ENCODE measurements around the gene SFXN5.
"Not testable (repeated sequence)": the region's sequence is repeated elsewhere in the genome, so short reads cannot be mapped to it uniquely, and the experiment has no call there.

The SFXN5 gene

DNA sequence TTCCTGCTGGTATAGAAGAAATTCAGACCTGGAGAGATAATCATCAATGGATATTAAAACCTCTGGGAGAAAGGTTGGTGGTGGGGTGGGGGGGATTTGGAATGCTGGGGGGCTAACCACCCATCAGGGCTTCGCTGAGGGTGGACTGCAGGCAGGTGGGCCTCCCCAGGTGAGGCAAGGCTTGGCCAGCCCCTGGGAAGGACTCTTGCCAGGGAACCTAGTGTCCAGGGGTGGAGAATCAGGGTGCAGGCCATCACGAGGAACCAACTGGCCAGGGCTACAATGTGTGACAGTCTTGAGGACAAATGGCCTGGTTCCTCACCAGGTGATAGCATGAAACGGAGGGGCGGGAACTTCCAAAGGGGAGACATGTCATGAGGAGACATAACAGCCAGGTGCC is 29.4 kb upstream of the SFXN5 start:
- DNase-seq, result no peak

DNA sequence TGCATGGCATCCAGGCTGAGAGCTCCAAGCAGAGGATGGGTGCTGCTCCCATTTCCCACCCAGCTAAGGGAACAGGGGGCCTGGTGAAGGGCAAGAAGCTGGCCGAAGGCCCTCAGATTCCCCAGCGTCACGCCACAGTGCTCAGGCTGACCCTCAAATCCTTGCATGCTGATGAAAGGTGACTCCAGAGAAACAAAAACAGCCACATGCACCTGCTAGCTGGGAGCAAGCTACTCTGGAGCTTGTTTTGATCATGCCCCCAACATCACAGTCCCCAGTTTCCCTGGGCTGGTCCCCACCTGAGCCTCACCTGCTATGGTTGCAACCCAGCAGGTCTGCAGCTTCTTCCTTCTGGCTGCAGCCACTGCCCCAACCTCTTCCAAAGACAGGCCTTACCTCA is 28.0 kb upstream of the SFXN5 start:
- DNase-seq, result no peak

DNA sequence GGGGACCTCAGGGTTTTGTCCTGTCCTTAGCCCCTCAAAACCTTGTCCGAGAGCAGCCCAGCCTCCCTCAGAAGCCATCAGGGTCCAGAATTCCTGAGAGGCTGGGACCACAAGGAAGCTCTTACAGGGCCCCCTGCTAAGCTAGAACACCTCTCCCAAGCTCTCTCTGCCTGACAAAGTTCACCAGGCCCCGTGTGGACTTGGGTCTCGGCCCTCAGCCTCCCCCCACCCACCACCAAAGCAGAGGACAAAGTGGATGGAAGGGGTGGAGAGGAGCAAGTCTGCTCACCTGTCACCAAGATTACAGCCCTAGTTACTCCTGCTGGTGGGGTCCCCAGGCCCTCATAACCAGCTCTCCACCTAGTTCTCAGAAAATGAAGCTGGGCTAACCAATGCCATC is 24.4 kb upstream of the SFXN5 start:
- no peak for DNase-seq

DNA sequence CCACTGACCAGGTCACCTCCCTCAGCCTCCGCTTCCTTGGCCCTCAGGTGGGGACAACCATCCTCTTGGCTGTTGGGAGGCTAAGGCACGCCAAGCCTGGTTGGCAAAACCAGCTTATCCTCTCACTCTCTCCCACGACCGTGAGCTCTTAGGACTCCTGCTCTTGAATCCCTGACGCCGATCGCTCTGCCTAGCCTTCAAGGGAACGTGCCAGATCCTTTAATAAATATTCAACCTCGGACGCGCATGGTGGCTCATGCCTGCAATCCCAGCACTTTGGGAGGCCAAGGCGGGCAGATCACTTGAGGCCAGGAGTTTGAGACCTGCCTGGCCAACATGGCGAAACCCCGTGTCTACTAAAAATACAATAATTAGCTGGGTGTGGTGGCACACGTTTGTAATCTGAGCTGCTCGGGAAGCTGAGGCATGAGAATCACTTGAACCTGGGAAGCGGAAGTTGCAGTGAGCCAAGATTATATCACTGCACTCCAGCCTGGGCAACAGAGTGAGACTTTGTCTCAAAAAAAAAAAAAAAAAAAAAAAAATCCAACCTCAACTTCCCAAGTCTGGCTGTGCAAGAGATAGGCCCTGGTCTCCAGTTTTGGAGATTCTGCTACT is 22.2 kb upstream of the SFXN5 start:
- DNase-seq, result not testable (repeated sequence)

DNA sequence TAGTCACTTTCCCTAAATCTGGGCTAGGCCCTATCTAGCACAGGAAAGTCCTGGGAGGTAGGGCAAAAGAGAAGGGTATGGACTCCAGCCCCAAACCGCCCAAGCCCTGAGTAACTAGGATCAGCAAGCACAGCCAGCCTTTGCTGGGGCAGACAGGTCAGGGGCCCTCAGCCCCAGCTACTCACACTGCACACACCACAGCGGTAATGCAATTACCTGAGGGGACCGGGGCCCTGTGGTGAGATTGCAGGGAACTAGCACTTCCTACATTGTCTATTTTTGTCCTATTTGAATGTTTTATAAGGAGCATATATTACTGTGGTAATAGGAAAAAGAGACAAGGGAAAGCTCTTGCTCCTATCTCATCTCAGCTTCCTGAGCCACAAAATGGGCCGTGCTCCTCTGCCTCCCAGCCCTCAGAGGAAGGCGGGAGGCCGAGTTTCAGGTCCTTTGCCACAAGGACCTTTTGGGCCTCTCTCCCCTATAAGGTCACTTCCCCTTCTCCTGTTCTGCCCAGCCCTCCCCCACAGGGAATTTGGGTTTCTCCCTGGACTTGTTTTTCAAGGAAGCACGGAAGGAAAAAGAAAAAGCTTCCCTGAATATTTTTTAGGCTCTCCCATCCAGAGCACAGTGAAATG is 20.8 kb upstream of the SFXN5 start:
- DNase-seq, result no peak

DNA sequence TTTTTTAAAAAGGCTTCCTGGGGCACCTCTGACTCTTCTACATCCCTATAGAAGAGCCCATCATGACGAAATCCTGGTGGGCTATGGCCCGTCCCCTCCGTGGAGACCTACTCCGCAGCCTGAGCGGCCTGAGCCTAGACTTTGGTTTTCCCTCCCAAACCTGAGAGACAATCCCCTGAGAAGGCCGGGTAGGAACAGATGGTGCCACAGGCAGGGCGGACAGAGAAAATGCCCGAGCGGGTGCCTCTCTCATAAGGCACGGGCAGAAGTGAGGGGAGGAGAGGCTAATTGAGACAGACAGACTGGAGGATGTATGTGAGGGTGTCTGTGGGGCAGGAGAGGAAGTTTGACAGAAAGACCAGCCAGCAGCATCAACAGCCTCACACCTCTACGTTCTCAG is 20.2 kb upstream of the SFXN5 start:
- DNase-seq, result no peak

DNA sequence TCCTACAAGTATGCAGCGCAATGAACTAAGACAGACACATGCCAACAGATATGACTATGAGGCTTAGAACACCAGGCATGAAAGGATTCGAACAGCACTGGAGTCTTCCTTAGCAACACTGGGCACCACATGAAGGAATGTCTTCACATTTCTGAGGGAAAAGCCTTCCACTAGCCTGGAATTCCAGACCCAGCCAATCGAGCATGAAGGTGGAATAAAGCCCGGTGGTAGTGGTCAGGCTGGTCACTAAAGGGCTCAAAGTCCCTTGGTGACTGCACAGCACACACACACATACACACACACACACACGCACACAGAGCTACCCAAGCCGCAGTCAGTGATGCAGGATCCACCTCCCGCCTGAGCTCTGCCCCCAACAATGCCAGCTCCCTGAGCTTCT is 19.7 kb upstream of the SFXN5 start:
- DNase-seq, result no peak

DNA sequence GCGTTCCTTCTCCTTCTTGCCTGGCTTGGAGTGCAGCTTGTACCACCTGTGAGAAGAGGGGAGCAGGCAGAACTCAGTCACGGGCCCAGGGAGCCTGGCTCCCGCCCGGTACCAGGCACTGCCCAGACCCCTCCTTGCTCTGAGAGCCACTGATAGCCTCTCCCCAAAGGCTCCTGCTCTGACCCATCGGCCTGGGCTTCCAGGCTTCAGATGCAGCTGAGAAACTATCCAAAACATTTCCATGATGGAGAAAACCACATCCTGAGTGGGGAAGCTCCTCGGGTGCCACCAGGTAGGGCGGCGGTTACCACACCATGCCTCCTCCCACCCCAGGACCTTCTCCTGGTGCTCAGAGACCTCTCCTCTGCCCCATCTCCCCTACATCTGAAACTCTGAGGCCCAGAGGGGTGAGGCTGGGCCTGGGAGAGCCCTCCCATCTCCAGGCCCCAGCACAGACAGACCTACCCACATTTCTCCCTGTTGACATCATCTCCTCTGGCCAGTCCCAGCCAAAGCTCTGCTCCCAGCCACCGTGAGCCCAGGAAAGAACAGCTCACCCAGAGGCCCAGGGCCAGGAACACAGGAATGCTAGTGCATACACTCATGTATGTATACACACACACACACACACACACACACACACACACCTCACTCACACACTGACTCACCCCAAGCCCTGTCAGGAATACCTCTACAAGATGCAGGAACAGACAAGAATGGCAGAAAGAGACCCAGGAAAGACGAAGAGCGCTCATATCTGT is 17.9 kb upstream of the SFXN5 start:
- DNase-seq, result no peak

DNA sequence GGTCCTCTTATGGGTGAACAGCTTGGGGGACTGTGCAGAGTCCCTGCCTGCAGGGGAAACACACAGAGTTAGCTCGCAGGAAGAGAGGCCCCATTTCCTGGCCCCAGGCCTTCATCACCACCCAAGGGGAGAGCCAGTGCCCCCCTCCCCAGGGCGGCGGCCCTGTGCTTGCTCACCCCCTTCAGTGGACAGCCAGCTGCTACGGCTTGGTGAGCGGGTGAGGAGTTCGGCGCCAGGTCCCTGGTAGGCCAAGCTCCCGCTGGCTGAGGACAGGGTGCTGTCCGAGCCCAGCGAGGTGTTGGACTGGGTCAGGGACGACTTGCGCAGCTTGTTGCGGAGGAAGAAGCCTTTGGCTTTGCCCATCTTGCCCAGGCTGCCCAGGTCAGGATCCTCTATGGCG is 17.2 kb upstream of the SFXN5 start:
- no peak for DNase-seq

DNA sequence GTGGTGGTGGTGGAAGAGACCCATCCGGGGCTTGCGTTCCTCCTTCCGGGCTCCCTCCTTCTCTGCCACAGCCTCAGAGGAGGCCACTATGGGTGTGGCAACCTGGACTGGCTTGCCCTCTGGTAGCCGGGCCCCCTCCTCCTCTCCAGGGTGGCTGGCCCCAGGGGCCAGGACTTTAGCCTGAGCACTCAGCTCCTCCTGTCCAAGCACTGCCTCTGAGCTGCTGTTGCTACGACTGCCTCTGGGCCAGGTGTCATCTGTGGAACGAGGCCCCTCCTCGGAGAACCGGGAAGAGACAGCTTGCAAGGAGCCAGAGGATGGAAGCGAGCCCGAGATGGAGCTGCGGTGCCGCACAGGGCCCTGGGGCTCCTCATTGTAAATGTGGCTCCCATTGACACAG is 16.7 kb upstream of the SFXN5 start:
- DNase-seq, result no peak

DNA sequence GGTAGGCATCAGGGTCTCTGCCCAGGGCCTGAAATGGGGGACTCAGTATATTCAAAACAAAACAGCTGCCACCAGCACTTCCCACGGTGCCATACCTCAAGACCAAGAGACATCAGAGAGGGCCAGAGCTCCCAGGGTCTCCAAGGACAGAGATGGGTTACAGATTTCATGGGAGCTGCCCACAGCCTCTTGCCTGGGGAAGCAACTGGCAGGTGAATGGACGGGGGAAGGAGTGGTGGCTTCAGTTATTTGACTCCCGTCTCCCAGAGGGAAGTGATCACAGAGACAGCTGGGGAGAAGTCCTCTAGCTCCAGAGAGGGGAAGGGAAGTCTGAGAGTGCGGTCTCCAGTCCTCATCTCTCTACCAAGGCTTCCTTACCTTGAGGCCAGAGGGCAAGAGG is 15.8 kb upstream of the SFXN5 start:
- no peak for DNase-seq

DNA sequence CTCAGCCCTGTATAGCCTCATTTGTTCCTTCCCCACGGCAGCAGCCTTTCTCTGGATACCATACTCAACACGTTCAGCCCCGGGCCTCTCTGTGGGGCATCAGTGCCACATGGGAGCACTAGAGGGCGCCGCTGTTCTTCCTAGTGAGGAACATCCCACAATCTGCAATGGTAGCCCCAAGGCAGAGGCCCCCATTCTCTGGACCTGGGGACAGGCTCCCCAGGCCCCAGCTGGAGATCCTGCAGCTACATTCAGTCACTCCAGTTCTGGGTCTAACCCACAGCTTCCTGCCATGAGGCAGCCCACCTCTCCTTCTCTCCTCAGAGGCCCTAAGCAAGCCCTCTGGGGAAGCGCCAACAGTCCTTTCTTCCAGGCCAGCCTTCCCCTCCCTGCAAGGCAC is 14.2 kb upstream of the SFXN5 start:
- peak; percentile 92 for DNase-seq

DNA sequence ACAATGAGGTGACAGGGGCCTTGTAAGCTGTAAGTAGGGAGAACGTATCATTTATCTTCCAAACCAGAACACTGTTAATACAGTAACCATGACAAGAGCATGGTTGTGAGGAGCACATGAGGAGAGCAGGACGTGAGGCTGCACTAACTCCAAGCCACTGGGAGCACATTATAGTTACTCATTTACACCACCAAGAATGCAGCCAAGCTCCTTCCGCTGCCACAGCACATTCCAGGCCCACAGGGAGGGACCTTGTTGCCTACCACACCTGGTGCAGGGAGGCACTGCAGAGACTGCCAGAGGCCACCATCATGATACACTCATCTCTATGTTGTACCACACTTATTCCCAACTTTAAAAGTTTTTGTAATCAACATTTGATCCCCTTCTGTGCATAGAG is 13.5 kb upstream of the SFXN5 start:
- no peak for DNase-seq

DNA sequence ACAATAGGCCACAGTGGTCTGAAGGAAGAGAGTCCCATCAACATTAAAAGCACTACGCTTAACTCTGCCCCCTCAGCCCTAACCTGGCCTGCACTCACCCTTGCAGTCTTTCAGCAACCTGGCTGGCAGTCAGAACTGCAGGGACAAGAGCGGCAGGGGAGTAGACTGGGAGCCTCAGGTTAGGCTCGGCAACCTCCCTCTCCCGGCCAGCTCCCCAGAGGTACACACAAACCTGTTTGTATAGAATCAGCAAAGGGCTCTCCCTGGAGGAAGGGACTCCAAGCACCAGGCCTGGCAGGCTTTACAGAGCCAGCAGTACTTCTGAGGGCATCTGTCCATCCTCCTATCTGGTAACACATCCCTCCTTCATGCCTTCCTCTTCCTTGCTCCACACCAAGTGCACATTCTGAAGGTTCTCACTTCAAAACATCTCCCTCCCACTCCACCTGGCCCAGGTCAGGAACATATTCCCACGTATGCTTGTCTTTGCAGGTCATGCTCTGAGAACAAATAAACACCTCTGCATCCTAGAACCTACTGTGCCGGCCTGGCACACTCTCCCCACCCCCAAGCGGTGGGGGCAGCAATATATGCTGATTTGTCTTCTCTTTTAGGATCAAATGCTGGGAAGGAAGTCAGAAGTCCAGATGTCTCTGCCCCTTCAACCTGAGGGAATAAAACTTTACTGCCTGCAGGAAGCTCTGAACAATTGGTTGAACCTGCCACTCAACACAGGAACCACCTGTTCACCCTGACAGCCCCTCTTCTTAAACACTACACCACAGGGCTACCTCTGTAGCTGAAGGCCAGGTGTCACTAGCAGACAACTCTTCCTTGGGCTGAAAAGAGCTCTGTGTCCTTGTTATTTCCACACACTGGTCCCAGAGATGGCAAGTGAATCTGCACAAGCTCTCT is 12.6 kb upstream of the SFXN5 start:
- DNase-seq, result no peak

DNA sequence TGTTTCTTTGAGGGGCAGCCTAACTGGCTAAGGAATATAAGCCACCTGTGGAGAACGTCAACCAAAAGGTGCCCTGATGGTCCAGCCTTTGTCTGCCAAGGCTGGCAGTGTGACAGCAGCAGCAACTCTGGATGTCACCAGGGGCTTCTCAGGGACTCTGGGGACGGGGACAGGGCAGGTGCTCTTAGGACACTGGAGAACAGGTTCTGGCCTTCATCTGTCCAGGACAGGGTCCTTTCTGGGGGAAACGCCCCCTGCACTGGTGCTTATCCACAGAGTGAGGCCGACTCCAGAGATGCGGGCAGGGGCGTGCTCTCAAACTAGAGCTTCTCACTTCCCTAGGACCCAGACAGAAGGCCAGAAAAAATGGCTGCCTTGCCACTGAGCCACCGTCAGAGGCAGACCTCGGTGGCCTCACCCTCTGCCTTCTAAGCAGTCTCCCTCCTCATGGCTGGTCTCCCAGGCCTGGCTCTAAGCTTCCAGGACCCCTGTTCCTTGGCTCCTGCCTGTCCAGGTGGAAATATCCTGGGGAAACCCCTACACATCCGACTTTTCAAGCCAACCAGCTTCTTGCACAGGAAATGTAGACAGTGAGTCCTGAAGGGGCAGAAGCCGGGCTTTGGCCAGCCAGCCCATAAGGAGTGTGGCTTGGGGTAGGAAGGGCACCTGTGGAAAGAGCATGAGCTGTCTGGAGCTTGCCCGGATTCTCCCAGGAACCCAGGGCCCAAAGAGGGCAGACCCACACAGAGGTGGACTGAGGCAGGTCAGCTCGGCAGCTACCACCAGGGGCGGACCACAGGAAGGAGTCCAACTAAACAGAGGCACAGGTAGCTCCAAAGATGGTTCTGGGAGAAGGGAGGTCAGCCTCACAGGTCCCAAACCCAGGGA is 11.3 kb upstream of the SFXN5 start:
- no peak for DNase-seq

DNA sequence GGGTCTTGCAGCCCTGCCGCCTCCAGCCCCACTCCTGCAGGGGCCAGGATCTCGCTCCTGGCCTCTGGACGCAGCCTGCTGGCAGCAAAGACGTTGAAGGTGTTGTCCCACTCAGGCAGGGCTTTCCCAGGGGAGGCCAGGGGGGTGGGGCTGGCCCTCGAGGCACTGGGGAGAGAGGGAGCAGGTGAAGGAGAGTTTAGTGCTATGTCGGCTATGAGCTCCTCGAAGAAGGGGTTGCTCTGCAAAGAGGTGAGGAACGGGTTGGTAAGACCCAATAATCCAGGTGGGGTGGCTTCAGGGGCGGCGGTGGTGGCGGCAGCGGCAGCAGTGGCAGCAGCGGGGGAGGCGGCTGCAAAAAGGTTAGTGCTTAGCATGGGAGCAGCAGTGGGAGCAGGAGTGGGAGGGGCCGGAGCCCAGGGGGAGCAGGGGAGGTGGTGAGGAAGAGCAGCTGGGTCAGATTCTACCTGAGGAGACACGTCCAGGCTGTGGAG is 9.7 kb upstream of the SFXN5 start:
- no peak for DNase-seq

DNA sequence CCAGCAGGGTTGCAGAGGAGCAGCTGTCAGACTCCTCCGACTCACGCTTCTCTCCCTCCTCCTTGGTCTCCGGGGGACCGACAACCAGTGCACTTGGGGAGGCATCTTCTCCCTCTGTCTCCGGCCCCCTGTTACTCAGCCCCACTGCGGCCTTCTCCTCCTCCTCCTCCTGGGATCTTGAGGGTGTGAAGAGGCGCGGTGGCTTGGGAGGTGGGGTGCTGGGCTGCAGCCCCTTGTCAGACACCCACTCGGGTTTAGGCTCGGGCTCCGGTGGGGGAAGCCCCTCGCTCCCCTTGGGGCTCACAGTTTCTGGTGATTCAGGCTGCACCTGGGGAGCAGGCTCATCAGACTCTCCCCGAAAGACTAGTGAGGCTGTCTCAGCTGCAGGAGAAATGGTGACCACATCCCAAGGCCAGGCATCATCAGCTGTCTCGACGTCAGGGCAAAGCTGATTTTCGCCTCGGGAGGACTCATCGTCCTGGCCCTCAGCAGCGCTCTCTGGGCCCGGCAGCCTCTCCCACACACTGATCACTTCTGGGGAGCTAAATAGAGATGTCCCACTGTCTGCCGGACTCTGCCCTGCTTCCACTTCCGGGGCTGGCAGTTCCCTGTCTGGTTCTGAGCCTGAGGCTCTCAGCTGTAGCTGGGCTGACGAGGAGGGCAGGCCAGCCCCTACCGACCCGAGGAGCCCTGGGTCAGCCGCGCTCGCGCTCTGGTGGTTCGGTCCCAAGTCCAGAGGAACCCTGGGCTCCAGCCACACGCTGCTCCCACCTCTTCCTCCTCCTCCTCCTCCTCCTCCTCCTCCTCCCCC is 9.0 kb upstream of the SFXN5 start:
- DNase-seq, result no peak

DNA sequence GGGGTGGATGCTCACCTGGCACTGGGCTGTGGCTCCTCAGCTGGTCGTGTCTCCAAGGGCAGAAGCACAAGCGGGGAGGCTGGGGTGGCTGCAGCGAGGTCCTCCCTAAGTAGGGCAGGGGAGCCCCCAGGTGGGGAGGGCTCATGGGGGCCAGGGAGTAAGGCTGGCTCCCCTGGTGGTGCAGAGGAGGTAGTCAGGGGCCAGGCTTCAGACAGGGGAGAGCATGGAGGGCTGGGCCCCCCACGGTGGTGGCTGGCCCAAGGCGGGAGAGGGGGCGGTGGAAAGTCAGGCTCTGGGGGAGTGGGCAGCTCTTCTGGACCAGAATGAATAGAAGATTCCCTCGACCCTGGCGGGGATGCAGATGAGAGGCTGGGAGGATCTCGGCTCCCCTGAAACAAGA is 8.1 kb upstream of the SFXN5 start:
- DNase-seq, result no peak

DNA sequence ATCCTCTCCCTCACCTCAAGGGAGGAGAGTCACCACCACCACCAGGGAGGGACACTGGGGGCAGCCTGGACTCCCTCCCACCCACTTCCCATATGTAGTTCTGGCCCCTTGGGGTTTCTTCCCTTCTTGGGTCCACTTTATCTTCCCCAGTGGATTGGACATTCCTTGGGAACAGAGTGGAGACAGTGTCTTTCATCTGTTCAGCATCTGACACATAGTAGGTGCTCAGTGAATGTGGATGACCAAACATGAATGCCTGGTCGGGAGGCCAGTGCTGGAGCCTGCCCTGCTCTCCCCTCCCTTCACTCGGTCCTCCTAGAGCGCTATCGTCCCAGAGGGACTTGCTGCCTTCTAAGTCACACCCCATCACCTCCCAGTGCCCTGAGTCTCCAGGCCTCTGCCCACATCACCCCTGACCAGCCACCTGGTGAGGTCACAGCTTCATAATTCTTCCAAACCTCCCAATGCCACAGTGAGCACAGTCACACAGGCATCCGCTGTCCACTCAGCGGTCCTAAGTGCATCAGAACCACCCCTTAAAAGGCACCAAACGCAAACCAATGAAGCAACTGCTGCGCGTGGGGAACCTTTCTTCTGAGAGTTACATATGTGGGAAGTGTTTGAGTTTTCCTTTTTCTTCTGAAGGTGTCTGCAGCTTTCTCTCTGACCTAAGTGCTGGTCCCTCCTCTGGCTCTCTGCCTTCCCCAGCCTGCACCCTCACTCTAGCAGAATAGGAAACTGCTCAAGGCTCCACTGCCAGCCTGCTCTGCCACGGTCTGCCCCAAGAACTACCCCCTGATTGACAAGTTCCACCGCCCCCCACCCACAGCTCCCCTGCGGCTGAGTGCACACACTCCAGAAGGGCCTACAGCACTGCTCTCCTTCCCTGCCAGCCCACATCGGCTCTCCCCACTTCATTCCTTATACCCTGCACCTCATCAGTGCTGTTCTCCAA is 7.2 kb upstream of the SFXN5 start:
- DNase-seq, result no peak

DNA sequence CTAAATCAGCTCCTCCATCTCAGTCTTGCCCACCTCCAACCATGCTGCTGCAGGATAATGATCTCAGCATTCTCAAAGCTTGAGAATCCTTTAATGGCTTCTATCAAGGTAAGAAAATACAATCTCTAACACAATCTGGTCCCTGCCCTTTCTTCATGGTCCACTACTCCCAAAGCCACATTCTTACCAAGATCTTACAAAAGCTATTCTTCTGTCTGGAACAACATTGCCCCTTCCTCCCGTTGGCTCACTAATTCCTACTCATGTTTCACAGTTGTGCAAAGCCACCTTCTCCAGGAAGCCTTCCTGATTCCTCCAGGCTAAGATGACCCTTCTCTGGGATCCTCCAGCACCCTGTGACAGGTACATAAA is 5.9 kb upstream of the SFXN5 start:
- no peak for DNase-seq
